Measurements from ENCODE around the gene ANAPC2. TPM values are rescaled to one million over a fixed set of nuclear protein-coding genes. Genes with fewer than 3 reads are reported as not detected.

Gene ANAPC2
- total RNA-seq, 1 donor, result 22.9 TPM

DNA sequence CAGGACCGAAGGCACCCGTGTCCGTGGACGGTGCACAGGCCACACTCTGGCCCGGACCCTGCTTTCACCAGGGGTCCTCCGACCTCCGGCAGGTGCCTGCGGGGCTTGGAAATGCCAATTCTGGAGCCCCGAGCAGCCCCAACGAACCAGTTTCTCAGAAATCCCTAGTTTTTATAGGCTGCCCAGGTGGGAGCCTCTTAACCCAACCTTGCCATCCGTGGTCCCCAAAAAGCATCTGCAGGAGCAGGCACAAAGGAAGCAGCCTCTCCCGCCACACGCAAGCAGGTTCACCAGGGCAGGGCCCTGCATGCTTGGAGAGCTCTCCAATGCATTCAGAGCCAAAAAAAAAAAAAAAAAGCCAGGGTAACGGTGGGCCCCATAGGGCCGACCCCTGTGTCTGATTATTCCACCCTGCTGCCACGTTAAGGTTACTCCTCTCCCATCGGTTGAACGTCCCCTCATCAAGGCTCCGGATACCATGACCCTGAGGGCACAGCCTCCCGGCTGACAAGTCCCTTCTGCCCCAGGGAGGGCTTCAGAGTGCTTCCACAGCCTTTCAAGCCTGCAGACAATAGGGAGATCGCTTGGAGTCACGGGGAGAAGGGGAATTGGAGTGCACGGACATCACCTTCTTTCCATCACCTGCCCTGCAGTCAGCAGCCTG is 13.0 kb upstream of the ANAPC2 start:
- no peak for TF ChIP-seq CTCF (IDR thresholded peaks at IDR 0.05; ENCODE audit: insufficient read depth, low read depth, low read length)
- peak overlapping the region; percentile 76 for H3K4me3 ChIP-seq (ENCODE audit: low read depth, low read length)
- DNase-seq (ENCODE audit: low read depth), result no peak

GRCh38 chr9:137200311-137201204 is 12.2 kb upstream of the ANAPC2 start, which contains the start of gene TPRN:
Gene TPRN, minus strand, starts transcription at chr9:137200741. Its CDS starts 30 bp downstream, at chr9:137200711.
- peak; percentile 99 for DNase-seq (ENCODE audit: low read depth)
- no peak for TF ChIP-seq CTCF (IDR thresholded peaks at IDR 0.05; ENCODE audit: insufficient read depth, low read depth, low read length)

GRCh38 chr9:137199411-137200121 is 11.2 kb upstream of the ANAPC2 start:
- DNase-seq (ENCODE audit: low read depth), result peak; percentile 35
- H3K4me3 ChIP-seq (ENCODE audit: low read depth, low read length), result peak overlapping the region; percentile 54
- no peak for TF ChIP-seq CTCF (IDR thresholded peaks at IDR 0.05; ENCODE audit: insufficient read depth, low read depth, low read length)

More at GRCh38 chr9:137200311-137201204, 12.2 kb upstream of the ANAPC2 start, which contains the start of gene TPRN:
- peak within 1 kb of the TSS; percentile 76 for H3K4me3 ChIP-seq (ENCODE audit: low read depth, low read length)

DNA sequence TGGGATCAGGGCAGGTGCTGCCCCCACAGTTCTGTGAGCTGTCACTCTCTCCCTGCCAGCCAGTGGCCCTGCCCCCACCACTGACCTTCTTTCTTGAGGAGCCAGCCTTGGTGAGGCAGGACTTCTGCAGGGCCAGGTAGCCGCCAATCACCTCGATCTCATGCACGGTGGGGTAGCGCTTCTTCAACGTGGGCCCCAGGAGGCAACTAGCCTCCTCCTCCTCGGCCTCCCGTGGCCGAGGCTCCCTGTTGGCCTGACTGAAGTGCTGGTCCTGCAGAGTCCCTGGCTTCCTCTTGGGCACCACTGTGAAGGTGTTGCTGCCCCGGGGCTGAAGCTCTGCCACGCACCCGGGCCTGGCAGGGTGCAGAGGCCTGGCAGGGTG is 10.5 kb upstream of the ANAPC2 start:
- no peak for DNase-seq (ENCODE audit: low read depth)
- no peak for TF ChIP-seq CTCF (IDR thresholded peaks at IDR 0.05; ENCODE audit: insufficient read depth, low read depth, low read length)
- peak overlapping the region; percentile 54 for H3K4me3 ChIP-seq (ENCODE audit: low read depth, low read length)

DNA sequence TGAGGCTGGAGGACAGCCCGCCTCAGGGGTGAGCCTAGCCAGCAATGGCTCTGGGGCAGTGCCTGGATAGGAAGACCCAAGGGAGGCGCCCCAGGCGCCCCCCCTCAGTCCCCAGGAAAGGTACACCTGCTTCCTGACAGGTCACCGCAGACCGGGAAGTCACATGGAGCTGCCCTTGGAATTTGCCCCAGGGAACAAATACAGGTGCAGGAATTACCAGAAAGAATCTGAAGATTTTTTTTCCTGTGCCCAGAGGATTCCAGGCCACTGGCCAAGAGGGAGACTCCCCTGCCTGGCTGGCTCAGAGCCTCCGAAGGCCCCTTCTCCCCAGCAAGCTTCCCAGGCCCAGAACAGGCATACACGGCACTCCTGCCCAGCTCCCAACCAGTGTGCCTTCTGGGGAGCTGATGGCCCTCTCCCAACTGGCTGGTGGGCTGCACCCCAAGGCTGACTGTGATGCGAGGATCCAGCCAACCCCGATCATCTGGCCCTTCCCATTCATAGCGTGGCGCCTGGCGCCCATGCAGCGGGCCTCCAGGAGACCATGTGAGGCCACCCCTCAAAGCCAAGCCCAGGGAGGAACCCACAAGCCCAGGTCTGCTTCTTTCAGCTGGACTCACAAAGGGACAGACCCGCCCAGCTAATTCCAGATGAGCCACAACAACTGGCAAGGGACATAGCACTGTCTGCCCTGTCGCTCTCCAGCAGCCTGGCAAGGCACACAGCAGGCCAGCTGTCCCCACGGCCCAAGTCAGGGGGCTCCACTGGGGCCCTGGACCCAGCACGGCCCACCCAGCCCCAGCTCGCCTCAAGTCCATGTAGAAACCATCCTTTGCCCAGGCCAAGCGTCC is 9.9 kb upstream of the ANAPC2 start:
- no peak for DNase-seq (ENCODE audit: low read depth)
- H3K4me3 ChIP-seq (ENCODE audit: low read depth, low read length), result no peak overlapping the region
- TF ChIP-seq CTCF (IDR thresholded peaks at IDR 0.05; ENCODE audit: insufficient read depth, low read depth, low read length), result no peak

All from fibroblast of villous mesenchyme (primary cell).